Esophagus squamous epithelium (tissue), 5 donors: ENCODE data around the gene WNT2. TPM values are rescaled to one million over a fixed set of nuclear protein-coding genes. Genes with fewer than 3 reads are reported as not detected.

Source experiments
- DNase-seq: peaks from one replicate; lab custom pipeline; 2025; lab: John Stamatoyannopoulos, UW
- H3K27ac ChIP-seq, 4 donors: fragments of 200-600 bp; sonication (generic); one replicate each; pipeline ENCODE4 v1.5.1; 2016 to 2019; ENCODE audit warnings: mild to moderate bottlenecking in 1 of 4
- H3K27me3 ChIP-seq, 4 donors: fragments of 200-600 bp; sonication (generic); 1 replicate in 3 of 4; 2 replicates in 1 of 4; pipeline versions ENCODE4 v1.5.1 to v1.6.0; 2017 to 2021; ENCODE audit warnings: antibody characterized with exemption in 1 of 4
- H3K36me3 ChIP-seq, 3 donors: fragments of 200-600 bp; sonication (generic); one replicate each; pipeline ENCODE4 v1.5.1; 2016 to 2019
- H3K4me1 ChIP-seq, 3 donors: fragments of 200-600 bp; sonication (generic); one replicate each; pipeline ENCODE4 v1.5.1; 2017 to 2019
- H3K4me3 ChIP-seq, 4 donors: fragments of 200-600 bp; sonication (generic); 1 replicate in 3 of 4; 2 replicates in 1 of 4; pipeline ENCODE4 v1.5.1; 2016 to 2019; ENCODE audit warnings: mild to moderate bottlenecking in 2 of 4, moderate library complexity in 1 of 4
- H3K9me3 ChIP-seq, 3 donors: fragments of 200-600 bp; sonication (generic); one replicate each; pipeline ENCODE4 v1.5.1; 2016 to 2019
- CTCF ChIP-seq, 6 experiments: fragments of 450-650 bp in 4 of 6; fragments of 200-600 bp in 2 of 6; sonication (generic) in 2 of 6; IDR thresholded peaks; one replicate each; pipeline ENCODE4 v1.5.1; 2016 to 2019; ENCODE audit warnings: antibody characterized with exemption in 6 of 6, mild to moderate bottlenecking in 4 of 6, moderate library complexity in 4 of 6
- POLR2A ChIP-seq, 4 donors: fragments of 450-650 bp; IDR thresholded peaks; one replicate each; pipeline ENCODE4 v1.6.1; 2017; ENCODE audit warnings: antibody characterized with exemption in 4 of 4, mild to moderate bottlenecking in 4 of 4, moderate library complexity in 3 of 4
- WGBS, 2 donors: methylation state at CpG; one replicate each; pipeline ENCODE4 v1.1.5; 2018; 5-methylcytosine and 5-hydroxymethylcytosine counted together
- intact Hi-C: fragments of 100-400 bp; cut with DNase I; formaldehyde crosslinking; loops from one replicate; pipeline ENCODE4 v1.15.0; 2022
- total RNA-seq, 4 donors: library from RNA; depleted of rRNA; stranded (reverse); fragments of >200 nt; gene quantifications; one replicate each; pipeline ENCODE4 v1.1.0, GENCODE V29; 2016
- donor health status: DM: yes; HTN: yes; CAD: no.

WNT2 gene
- total RNA-seq, 4 donors from 2014 or later: not detected

GRCh38 chr7:117349570-117349969 is 26.7 kb upstream of the WNT2 start:
- Histone ChIP-seq H3K27me3 (peaks cover 0 to 29% (median 0%) of the 10 kb centered on the region in 4 donors), H3K9me3 (no peaks in the 10 kb centered on the region), H3K4me1 (no peaks in the 10 kb centered on the region), H3K27ac (no peak overlapping the region), H3K4me3 (no peak overlapping the region), H3K36me3 (no peaks in the 10 kb centered on the region)
- TF ChIP-seq CTCF (IDR thresholded peaks at IDR 0.05) (no peak), POLR2A (IDR thresholded peaks at IDR 0.05) (no peak)
- no peak for DNase-seq
- intact Hi-C loops: no loop called here
- 67 to 81% methylated on average over 1 to 2 of the region's 2 CpGs for WGBS, 2 donors

DNA sequence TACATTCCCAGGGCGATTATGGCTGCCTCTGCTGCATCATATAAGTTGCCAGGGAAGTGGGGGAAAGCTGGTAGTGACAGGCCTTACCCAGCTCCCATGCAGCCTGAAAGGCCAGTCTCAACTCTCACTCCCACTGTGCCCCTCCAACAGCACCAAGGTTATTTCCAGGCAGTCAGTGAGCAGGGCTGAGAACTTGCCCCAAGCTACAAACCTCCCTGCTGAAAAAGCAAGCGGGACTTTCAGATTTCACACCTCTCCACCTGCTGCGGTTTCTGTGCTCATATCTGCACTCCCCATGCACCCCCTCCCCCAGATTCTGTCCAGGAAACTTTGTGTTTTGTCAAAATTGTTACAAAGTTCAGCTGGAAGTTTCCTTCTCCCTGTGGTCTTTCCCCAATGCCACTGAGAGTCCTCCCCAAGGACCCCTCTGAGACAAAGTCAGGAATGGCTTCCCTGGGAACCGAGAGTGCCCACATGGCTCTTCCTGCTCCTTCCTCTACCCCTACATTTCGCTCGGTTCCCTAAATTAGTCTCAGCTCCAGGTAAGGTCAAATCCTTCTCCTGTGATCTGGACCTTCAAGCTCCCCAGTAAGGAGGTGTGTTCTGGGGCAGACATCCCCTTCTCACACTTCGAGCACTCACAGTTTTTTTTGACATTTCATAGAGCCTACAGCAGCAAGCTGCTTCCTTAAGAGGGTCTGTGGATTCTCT is 25.3 kb upstream of the WNT2 start:
- H3K4me3 ChIP-seq: no peak overlapping the region
- H3K9me3 ChIP-seq: no peaks in the 10 kb centered on the region
- peaks cover 0 to 29% (median 0%) of the 10 kb centered on the region in 4 donors for H3K27me3 ChIP-seq
- TF ChIP-seq POLR2A (IDR thresholded peaks at IDR 0.05) (no peak), CTCF (IDR thresholded peaks at IDR 0.05) (no peak)
- no peaks in the 10 kb centered on the region for H3K36me3 ChIP-seq
- 81 to 89% methylated on average over 6 to 7 of the region's 7 CpGs for WGBS, 2 donors
- intact Hi-C loops: no loop called here
- no peaks in the 10 kb centered on the region for H3K4me1 ChIP-seq
- H3K27ac ChIP-seq: no peak overlapping the region
- DNase-seq: no peak

DNA sequence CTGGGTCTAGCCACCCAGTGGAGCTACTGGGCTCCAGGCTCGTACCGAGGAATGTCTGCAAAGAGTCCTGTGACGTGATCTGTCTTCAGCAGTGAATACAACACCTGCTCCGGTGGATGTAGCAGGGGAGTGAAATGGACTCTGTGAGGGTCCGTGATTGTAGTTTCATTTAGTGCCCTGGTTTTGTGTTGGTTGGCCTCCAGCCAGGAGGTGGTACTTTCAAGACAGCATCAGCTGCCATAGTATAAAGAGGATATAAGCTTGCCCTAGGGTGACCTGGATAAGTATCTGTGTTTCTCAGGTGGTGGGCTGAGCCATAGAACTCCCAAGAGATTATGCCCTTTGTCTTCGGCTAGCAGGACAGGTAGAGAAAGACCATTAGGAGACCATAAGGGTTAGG is 24.6 kb upstream of the WNT2 start:
- Histone ChIP-seq H3K27ac (no peak overlapping the region), H3K27me3 (peaks cover 0 to 29% (median 0%) of the 10 kb centered on the region in 4 donors), H3K4me3 (no peak overlapping the region), H3K9me3 (no peaks in the 10 kb centered on the region), H3K36me3 (no peaks in the 10 kb centered on the region), H3K4me1 (no peaks in the 10 kb centered on the region)
- DNase-seq: no peak
- TF ChIP-seq CTCF (IDR thresholded peaks at IDR 0.05) (no peak), POLR2A (IDR thresholded peaks at IDR 0.05) (no peak)
- intact Hi-C loops: no loop called here
- 72 to 78% methylated on average over 2 to 5 of the region's 6 CpGs for WGBS, 2 donors

DNA sequence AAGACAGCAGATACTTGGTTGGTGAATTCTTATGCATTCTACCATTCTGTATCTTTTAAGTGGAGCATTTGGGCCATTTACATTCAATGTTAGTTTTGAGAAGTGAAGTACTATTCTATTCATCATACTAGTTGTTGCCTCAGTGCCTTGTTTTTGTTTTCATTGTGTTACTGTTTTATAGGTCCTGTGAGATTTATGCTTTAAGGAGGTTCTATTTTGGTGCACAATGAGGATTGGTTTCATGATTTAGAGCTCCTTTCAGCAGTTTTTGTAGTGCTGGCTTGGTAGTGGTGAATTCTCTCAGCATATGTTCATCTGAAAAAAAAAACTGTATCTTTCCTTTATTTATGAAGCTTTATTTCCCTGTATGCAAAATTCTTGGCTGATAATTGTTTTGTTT is 23.3 kb upstream of the WNT2 start:
- Histone ChIP-seq H3K27me3 (peaks cover 0 to 29% (median 0%) of the 10 kb centered on the region in 4 donors), H3K36me3 (no peaks in the 10 kb centered on the region), H3K27ac (no peak overlapping the region), H3K4me3 (no peak overlapping the region), H3K9me3 (no peaks in the 10 kb centered on the region), H3K4me1 (no peaks in the 10 kb centered on the region)
- no peak for DNase-seq
- intact Hi-C loops: no loop called here
- TF ChIP-seq CTCF (IDR thresholded peaks at IDR 0.05): no peak
- no peak for TF ChIP-seq POLR2A (IDR thresholded peaks at IDR 0.05)

DNA sequence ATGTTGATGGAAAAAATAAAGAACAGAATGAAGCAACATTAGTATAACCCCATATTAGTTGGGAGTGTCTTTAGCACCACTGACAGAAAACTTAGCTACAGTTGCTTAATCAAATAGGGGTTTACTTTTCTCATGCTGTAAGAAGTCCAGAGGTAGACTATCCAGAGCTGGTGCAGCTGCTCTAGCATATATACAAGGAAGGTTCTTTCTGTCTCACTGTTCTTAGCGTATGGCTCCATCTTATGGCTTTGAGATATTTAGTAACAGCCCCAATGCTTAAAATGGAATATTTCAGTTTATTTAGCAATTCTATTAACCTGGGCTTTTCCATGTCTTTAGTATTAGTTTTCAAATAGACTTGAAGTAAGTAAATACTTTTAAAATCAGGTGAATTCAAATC is 15.2 kb upstream of the WNT2 start:
- DNase-seq: no peak
- H3K27me3 ChIP-seq: no peaks in the 10 kb centered on the region
- no peaks in the 10 kb centered on the region for H3K36me3 ChIP-seq
- TF ChIP-seq POLR2A (IDR thresholded peaks at IDR 0.05) (no peak), CTCF (IDR thresholded peaks at IDR 0.05) (no peak)
- no peak overlapping the region for H3K4me3 ChIP-seq
- no peak overlapping the region for H3K27ac ChIP-seq
- H3K4me1 ChIP-seq: no peaks in the 10 kb centered on the region
- H3K9me3 ChIP-seq: no peaks in the 10 kb centered on the region
- intact Hi-C loops: no loop called here
- 45 to 94% methylated on average over 1 of the region's 1 CpG for WGBS, 2 donors
